Prostate gland (tissue), 2 donors: ENCODE measurements around the gene PLCB4. TPM values are rescaled to one million over a fixed set of nuclear protein-coding genes. Genes with fewer than 3 reads are reported as not detected.

Source experiments
- DNase-seq: peaks from one replicate; pipeline ENCODE4 v3.0.0-alpha.2; 2019; ENCODE audit warnings: low spot score
- H3K27ac ChIP-seq, 2 donors: fragments of 200-600 bp; sonication (generic); 2 replicates each; pipeline ENCODE4 v1.5.1; 2017 to 2019
- H3K27me3 ChIP-seq: fragments of 200-600 bp; sonication (generic); replicated peaks from 2 replicates; pipeline ENCODE4 v1.5.1; 2019; ENCODE audit not compliant: insufficient read depth
- H3K36me3 ChIP-seq, 2 donors: fragments of 200-600 bp; sonication (generic); 1 replicate in 1 of 2; 2 replicates in 1 of 2; pipeline versions ENCODE4 v1.5.1 to v1.8.1; 2017 to 2019
- H3K4me1 ChIP-seq: fragments of 200-600 bp; sonication (generic); replicated peaks from 2 replicates; pipeline ENCODE4 v1.5.1; 2019
- H3K4me3 ChIP-seq, 2 donors: fragments of 200-600 bp; sonication (generic); 2 replicates each; pipeline ENCODE4 v1.5.1; 2017 to 2019
- H3K9me3 ChIP-seq: fragments of 200-600 bp; sonication (generic); 2 replicates; pipeline ENCODE4 v1.5.1; 2017
- POLR2A ChIP-seq: fragments of 450-650 bp; IDR thresholded peaks from one replicate; pipeline ENCODE4 v1.6.1; 2016; ENCODE audit warnings: antibody characterized with exemption, mild to moderate bottlenecking
- POLR2AphosphoS5 ChIP-seq: sonication (generic); formaldehyde crosslinking; IDR thresholded peaks from one replicate; pipeline ENCODE4 v1.6.1; 2017; ENCODE audit warnings: antibody characterized with exemption
- WGBS: methylation state at CpG from one replicate; pipeline ENCODE4 v1.1.5; 2018; 5-methylcytosine and 5-hydroxymethylcytosine counted together
- intact Hi-C: fragments of 100-400 bp; cut with DNase I; formaldehyde crosslinking; loops from one replicate; pipeline ENCODE4 v1.14.2; 2022
- total RNA-seq, 2 donors: library from RNA; depleted of rRNA; stranded (reverse); fragments of >200 nt; gene quantifications; one replicate each; pipeline ENCODE4 v1.1.0, GENCODE V29; 2016
- TF ChIP-seq, protein P1 (sequence below), 4 experiments: fragments of 200-600 bp in 2 of 4; fragments of 450-650 bp in 2 of 4; sonication (generic) in 2 of 4; IDR thresholded peaks; 1 replicate in 3 of 4; 2 replicates in 1 of 4; pipeline ENCODE4 v1.5.1; 2016 to 2019; ENCODE audit warnings: antibody characterized with exemption in 4 of 4, mild to moderate bottlenecking in 2 of 4, moderate library complexity in 2 of 4

PLCB4 gene
- total RNA-seq, 2 donors from 2014 or later, result 9.1 to 11.6 TPM

DNA sequence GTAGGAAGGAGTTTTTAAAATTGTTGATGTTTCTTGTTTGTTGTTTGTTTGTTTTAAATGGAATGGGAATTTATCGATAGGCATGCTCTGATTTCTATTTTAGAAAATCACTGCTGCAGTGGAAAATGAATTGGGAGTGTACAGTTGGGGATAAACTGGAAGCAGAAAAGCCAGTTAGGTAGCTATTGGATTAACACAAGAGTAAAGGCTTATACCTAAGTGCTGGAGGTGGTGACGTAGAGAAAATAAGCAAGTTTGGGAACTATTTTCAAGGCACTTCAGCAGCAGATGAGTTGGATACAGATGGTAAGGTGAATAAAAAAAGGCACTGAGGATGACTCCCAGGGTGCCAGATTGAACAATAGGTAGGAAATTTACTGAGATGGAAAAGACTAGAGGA, 164.9 kb downstream of the PLCB4 start:
- Histone ChIP-seq H3K9me3 (no peaks in the 10 kb centered on the region), H3K36me3 (no peaks in the 10 kb centered on the region), H3K4me1 (no peaks in the 10 kb centered on the region), H3K27me3 (no peaks in the 10 kb centered on the region), H3K27ac (no peak overlapping the region), H3K4me3 (no peak overlapping the region)
- 88% methylated on average over 2 of the region's 2 CpGs for WGBS
- no peak for TF ChIP-seq POLR2A
- no peak for TF ChIP-seq POLR2AphosphoS5
- TF ChIP-seq, protein P1, sequence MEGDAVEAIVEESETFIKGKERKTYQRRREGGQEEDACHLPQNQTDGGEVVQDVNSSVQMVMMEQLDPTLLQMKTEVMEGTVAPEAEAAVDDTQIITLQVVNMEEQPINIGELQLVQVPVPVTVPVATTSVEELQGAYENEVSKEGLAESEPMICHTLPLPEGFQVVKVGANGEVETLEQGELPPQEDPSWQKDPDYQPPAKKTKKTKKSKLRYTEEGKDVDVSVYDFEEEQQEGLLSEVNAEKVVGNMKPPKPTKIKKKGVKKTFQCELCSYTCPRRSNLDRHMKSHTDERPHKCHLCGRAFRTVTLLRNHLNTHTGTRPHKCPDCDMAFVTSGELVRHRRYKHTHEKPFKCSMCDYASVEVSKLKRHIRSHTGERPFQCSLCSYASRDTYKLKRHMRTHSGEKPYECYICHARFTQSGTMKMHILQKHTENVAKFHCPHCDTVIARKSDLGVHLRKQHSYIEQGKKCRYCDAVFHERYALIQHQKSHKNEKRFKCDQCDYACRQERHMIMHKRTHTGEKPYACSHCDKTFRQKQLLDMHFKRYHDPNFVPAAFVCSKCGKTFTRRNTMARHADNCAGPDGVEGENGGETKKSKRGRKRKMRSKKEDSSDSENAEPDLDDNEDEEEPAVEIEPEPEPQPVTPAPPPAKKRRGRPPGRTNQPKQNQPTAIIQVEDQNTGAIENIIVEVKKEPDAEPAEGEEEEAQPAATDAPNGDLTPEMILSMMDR (IDR thresholded peaks at IDR 0.05), result no peak
- intact Hi-C loops, result no loop called here
- no peak for DNase-seq

- H3K9me3 ChIP-seq, result no peaks in the 10 kb centered on the region
- DNase-seq, result no peak
- intact Hi-C loops, result no loop called here
- H3K4me1 ChIP-seq, result no peaks in the 10 kb centered on the region
- H3K36me3 ChIP-seq, result no peaks in the 10 kb centered on the region
- H3K4me3 ChIP-seq, result no peak overlapping the region
- WGBS, result 76% methylated on average over 4 of the region's 4 CpGs
- H3K27ac ChIP-seq, result no peak overlapping the region
- H3K27me3 ChIP-seq, result no peaks in the 10 kb centered on the region
- no peak for TF ChIP-seq POLR2AphosphoS5
- TF ChIP-seq POLR2A, result no peak
- TF ChIP-seq, protein P1 (IDR thresholded peaks at IDR 0.05), result no peak
These were observed 166.6 kb downstream of the PLCB4 start for GRCh38 chr20:9235518-9235917.

- TF ChIP-seq, protein P1 (IDR thresholded peaks at IDR 0.05), result no peak
- TF ChIP-seq POLR2AphosphoS5, result no peak
- no peak for TF ChIP-seq POLR2A
- Histone ChIP-seq H3K27ac (no peak overlapping the region), H3K9me3 (no peaks in the 10 kb centered on the region), H3K4me3 (no peak overlapping the region), H3K36me3 (no peaks in the 10 kb centered on the region), H3K27me3 (no peaks in the 10 kb centered on the region), H3K4me1 (no peaks in the 10 kb centered on the region)
- 91% methylated on average over 4 of the region's 4 CpGs for WGBS
- DNase-seq, result no peak
- intact Hi-C loops, result no loop called here
These were observed 167.6 kb downstream of the PLCB4 start for GRCh38 chr20:9236458-9236857.

- no peak overlapping the region for H3K4me3 ChIP-seq
- H3K9me3 ChIP-seq, result no peaks in the 10 kb centered on the region
- H3K27ac ChIP-seq, result no peak overlapping the region
- TF ChIP-seq POLR2AphosphoS5 (no peak), POLR2A (no peak)
- TF ChIP-seq, protein P1 (IDR thresholded peaks at IDR 0.05), result no peak
- intact Hi-C loops, result no loop called here
- no peaks in the 10 kb centered on the region for H3K27me3 ChIP-seq
- H3K36me3 ChIP-seq, result no peaks in the 10 kb centered on the region
- DNase-seq, result no peak
- H3K4me1 ChIP-seq, result no peaks in the 10 kb centered on the region
These were observed 172.4 kb downstream of the PLCB4 start for GRCh38 chr20:9241232-9241692.

DNA sequence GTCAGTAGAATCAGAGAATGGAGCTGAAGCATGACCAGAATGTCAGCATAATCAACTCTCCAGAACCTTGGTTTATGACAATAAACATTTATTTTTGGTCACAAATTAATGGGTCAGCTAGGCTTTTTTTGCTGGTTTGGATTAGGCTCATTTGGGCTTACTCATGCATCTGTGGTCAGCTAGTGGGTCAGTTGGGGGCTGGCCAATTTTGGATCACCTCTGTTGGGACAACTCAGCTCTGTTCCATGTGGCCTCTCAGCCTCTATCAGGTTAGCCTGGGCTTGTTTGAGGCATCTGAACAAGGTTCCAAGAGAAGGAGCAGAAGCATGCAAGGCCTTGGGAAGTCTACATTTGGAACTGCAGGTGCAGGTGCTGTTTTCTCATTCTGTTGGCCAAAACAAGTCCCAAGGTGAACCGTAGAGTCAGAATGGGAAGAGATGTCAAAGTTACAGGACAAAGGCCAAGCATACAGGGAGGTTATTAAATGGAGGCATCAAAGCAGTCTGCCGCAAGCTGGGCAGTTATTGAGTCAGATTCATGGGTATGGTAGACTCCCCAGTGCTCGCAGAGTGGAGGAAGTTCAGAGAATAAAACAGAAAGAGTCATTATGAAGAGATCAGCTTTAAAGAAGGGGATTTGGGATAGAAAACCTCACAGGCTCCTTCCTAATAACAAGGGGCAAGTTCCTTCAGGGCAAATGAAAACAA, 173.0 kb downstream of the PLCB4 start:
- intact Hi-C loops, result no loop called here
- Histone ChIP-seq H3K27me3 (no peaks in the 10 kb centered on the region), H3K4me3 (no peak overlapping the region), H3K27ac (no peak overlapping the region), H3K4me1 (no peaks in the 10 kb centered on the region), H3K36me3 (no peaks in the 10 kb centered on the region), H3K9me3 (no peaks in the 10 kb centered on the region)
- DNase-seq, result no peak
- TF ChIP-seq POLR2A, result no peak
- no peak for TF ChIP-seq POLR2AphosphoS5
- TF ChIP-seq, protein P1 (IDR thresholded peaks at IDR 0.05), result no peak
- 97% methylated on average over 3 of the region's 3 CpGs for WGBS
